HepG2 (cell line): ENCODE measurements around the gene PIEZO2. TPM values are rescaled to one million over a fixed set of nuclear protein-coding genes. Genes with fewer than 3 reads are reported as not detected.

Experiments
- ATAC-seq: fragments of 200-7000 bp; cut with Tn5 transposase; 3 replicates; pipeline ENCODE4 v1.9.1; 2020; ENCODE audit warnings: mild to moderate bottlenecking, moderate library complexity
- BruUV-seq: library from RNA; stranded (reverse); fragments of 400-500 nt; replicated peaks from 2 replicates; lab custom pipeline; 2021; lab: Mats Ljungman, UMichigan
- CTCF ChIA-PET: fragments of 300-600 bp; formaldehyde crosslinking; extraction: SDS; loops from one replicate; lab custom pipeline; 2021; ENCODE audit warnings: low total read pairs, inconsistent platforms, low intra/inter-chr PET ratio; lab: Yijun Ruan, JAX
- POLR2A ChIA-PET: fragments of 350-600 bp; sonication (Branson Sonifier 250); formaldehyde crosslinking; loops from one replicate; lab custom pipeline; 2020; ENCODE audit warnings: antibody characterized with exemption, inconsistent platforms; lab: Yijun Ruan, JAX
- DNase-seq: peaks from one replicate; pipeline ENCODE4 v3.0.0-alpha.2; 2015; ENCODE audit warnings: low spot score
- FAIRE-seq: peaks from 3 replicates; lab custom pipeline; 2011; peaks lifted over from hg19 to GRCh38; lab: Jason Lieb, UNC
- H2AFZ ChIP-seq: one replicate; pipeline ENCODE4 v1.6.1; 2011; ENCODE audit warnings: low read length, inconsistent platforms
- H3K27ac ChIP-seq: fragments of 300-600 bp; 3 replicates; pipeline ENCODE4 v1.8.0; 2011; ENCODE audit warnings: mixed run types, mild to moderate bottlenecking, mixed read lengths, low read length, inconsistent platforms; ENCODE audit not compliant: insufficient read depth; ENCODE audit errors: extremely low read length
- H3K27me3 ChIP-seq, 2 experiments: fragments of 200-600 bp in 1 of 2; 2 replicates in 1 of 2; 3 replicates in 1 of 2; pipeline versions ENCODE4 v1.6.0 to v1.8.0; 2011; ENCODE audit warnings: low read length in 2 of 2, mild to moderate bottlenecking in 2 of 2, moderate library complexity in 2 of 2, inconsistent platforms in 1 of 2; ENCODE audit not compliant: insufficient read depth in 2 of 2, control insufficient read depth in 1 of 2
- H3K36me3 ChIP-seq, 2 experiments: fragments of 200-600 bp in 1 of 2; replicated peaks in 1 of 2; 2 replicates in 1 of 2; 3 replicates in 1 of 2; pipeline versions ENCODE4 v1.5.1 to v1.8.0; 2011; ENCODE audit warnings: low read length in 2 of 2, inconsistent platforms in 1 of 2; ENCODE audit not compliant: insufficient read depth in 2 of 2, control insufficient read depth in 1 of 2
- H3K4me1 ChIP-seq: 2 replicates; pipeline ENCODE4 v1.5.1; 2012; ENCODE audit warnings: low read length, inconsistent platforms; ENCODE audit not compliant: insufficient read depth
- H3K4me2 ChIP-seq: 2 replicates; pipeline ENCODE4 v1.6.0; 2011; ENCODE audit warnings: low read depth, low read length, inconsistent platforms
- H3K4me3 ChIP-seq, 3 experiments: fragments of 200-600 bp in 1 of 3; sonication (generic), shearing (Covaris generic) in 1 of 3; replicated peaks in 1 of 3; 2 replicates each; pipeline ENCODE4 v1.5.1; 2011 to 2016; ENCODE audit warnings: low read length in 3 of 3, inconsistent platforms in 2 of 3, low read depth in 2 of 3, mild to moderate bottlenecking in 2 of 3, control low read depth in 1 of 3, mixed read lengths in 1 of 3; ENCODE audit not compliant: insufficient read depth in 1 of 3
- H3K79me2 ChIP-seq: one replicate; pipeline ENCODE4 v1.6.1; 2011; ENCODE audit warnings: low read length, inconsistent platforms; ENCODE audit not compliant: insufficient read depth
- H3K9ac ChIP-seq: 2 replicates; pipeline ENCODE4 v1.6.0; 2011; ENCODE audit warnings: mild to moderate bottlenecking, low read depth, low read length, inconsistent platforms; ENCODE audit not compliant: insufficient read depth
- H3K9me3 ChIP-seq: 2 replicates; pipeline ENCODE4 v1.5.1; 2012; ENCODE audit warnings: mild to moderate bottlenecking, low read length
- H4K20me1 ChIP-seq: 2 replicates; pipeline ENCODE4 v1.6.0; 2011; ENCODE audit warnings: inconsistent platforms, mild to moderate bottlenecking, low read length, moderate library complexity; ENCODE audit not compliant: insufficient read depth
- ARID4A ChIP-seq: sonication (generic); formaldehyde crosslinking; IDR thresholded peaks from 2 replicates; pipeline ENCODE4 v1.5.0; 2020; ENCODE audit warnings: mild to moderate bottlenecking, missing genetic modification reagents, borderline replicate concordance
- NCOA2 ChIP-seq: sonication (generic); formaldehyde crosslinking; IDR thresholded peaks from 2 replicates; pipeline ENCODE4 v1.8.0; 2022; ENCODE audit warnings: inconsistent platforms
- SP2 ChIP-seq: sonication (generic); formaldehyde crosslinking; IDR thresholded peaks from 2 replicates; pipeline ENCODE4 v1.5.1; 2020; ENCODE audit warnings: mild to moderate bottlenecking, missing genetic modification reagents
- ZNF547 ChIP-seq: sonication (generic); formaldehyde crosslinking; IDR thresholded peaks from 2 replicates; pipeline ENCODE4 v1.5.1; 2020; ENCODE audit warnings: mild to moderate bottlenecking, missing genetic modification reagents
- ZNF709 ChIP-seq: sonication (generic); formaldehyde crosslinking; IDR thresholded peaks from 2 replicates; pipeline ENCODE4 v1.5.0; 2020; ENCODE audit warnings: mild to moderate bottlenecking, missing genetic modification reagents
- WGBS: methylation state at CpG from one replicate; pipeline ENCODE4 v1.1.6; 2017; ENCODE audit warnings: low lambda C conversion rate; 5-methylcytosine and 5-hydroxymethylcytosine counted together
- in situ Hi-C: cut with HindIII; loops from 2 replicates; pipeline ENCODE4 v1.10.0; 2017; ENCODE audit warnings: low pct_unique_long_range_greater_than_20kb; ENCODE audit not compliant: extremely low pct_ligation_motif_present
- intact Hi-C: fragments of 100-400 bp; cut with micrococcal nuclease; formaldehyde crosslinking; loops from one replicate; pipeline ENCODE4 v1.10.0; 2022; ENCODE audit not compliant: unreplicated experiment
- polyA plus RNA-seq, 8 experiments: library from polyadenylated mRNA; depleted of rRNA in 3 of 8; stranded (reverse) in 7 of 8; unstranded in 1 of 8; fragments of >200 nt; fragmentation: Illumina TruSeq in 4 of 8; extraction: Trizol in 4 of 8; gene quantifications; 2 replicates each; pipeline versions ENCODE4 v1.2.1 to v1.2.3, GENCODE V29; 2011 to 2016; ENCODE audit warnings: low read depth in 4 of 8, missing spikeins in 1 of 8, mixed read lengths in 1 of 8; ENCODE audit not compliant: insufficient read depth in 1 of 8
- total RNA-seq, 5 experiments: library from RNA; depleted of rRNA; stranded (reverse); fragments of >200 nt; fragmentation: Illumina TruSeq; extraction: Trizol; gene quantifications; 2 replicates each; pipeline ENCODE4 v1.2.3, GENCODE V29; 2016; ENCODE audit warnings: low read depth in 1 of 5

PIEZO2 gene
- total and polyA plus RNA-seq, 2 of the 13 experiments (the other 11 are each of a cell fraction or from before 2014, with no cell fraction given): 15.2 to 27.2 TPM

- Histone ChIP-seq H3K27ac (no peak overlapping the region), H3K27me3 (no peaks in the 10 kb centered on the region), H3K9me3 (no peaks in the 10 kb centered on the region), H2AFZ (no peak overlapping the region), H3K4me2 (no peak overlapping the region), H3K9ac (no peak overlapping the region), H3K4me1 (no peaks in the 10 kb centered on the region), H4K20me1 (no peaks in the 10 kb centered on the region), H3K79me2 (no peaks in the 10 kb centered on the region)
- in situ Hi-C loops: no loop called here
- POLR2A ChIA-PET: no interaction called here
- ATAC-seq (no peak), DNase-seq (no peak)
- BruUV-seq: no TSS peak
- CTCF ChIA-PET: no interaction called here
- no peak for TF ChIP-seq ZNF547 (CRISPR knock-in tag)
- no peak for TF ChIP-seq ARID4A (CRISPR knock-in tag)
- TF ChIP-seq SP2: no peak
- TF ChIP-seq NCOA2: no peak
- no peak for TF ChIP-seq ZNF709 (CRISPR knock-in tag)
- TF ChIP-seq, all 625 proteins: peak for 0
- Histone ChIP-seq H3K4me3 (no peak overlapping the region), H3K36me3 (no peaks in the 10 kb centered on the region)
- WGBS: 94% methylated on average over 1 of the region's 1 CpG
- intact Hi-C loops: no loop called here
- FAIRE-seq: no peak
Observed at GRCh38 chr18:10951631-10952544, 197.5 kb downstream of the PIEZO2 start.
